ENCODE results near the gene ASPG.
A peak's percentile ranks its signal among the peaks of the same experiment; 100 is the strongest.

ASPG gene

DNA sequence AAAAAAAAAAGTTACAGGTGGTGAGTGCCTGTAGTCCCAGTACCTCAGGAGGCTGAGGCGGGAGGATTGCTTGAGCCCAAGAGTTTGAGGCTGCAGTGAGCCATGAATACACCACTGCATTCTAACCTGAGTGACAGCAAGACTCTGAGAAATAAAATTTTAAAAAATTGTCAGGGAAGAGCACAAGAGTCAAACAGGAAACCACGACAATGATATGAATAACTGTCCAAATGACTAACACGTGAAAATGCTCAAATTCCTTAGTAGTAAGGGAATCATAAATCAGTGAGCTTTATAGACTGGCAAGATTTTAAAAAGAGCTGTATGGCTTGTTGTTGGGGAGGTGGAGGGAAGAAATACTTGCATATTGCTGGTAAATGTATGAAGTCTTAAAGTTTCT is 12.9 kb upstream of the ASPG start:
- TF ChIP-seq, protein P1, sequence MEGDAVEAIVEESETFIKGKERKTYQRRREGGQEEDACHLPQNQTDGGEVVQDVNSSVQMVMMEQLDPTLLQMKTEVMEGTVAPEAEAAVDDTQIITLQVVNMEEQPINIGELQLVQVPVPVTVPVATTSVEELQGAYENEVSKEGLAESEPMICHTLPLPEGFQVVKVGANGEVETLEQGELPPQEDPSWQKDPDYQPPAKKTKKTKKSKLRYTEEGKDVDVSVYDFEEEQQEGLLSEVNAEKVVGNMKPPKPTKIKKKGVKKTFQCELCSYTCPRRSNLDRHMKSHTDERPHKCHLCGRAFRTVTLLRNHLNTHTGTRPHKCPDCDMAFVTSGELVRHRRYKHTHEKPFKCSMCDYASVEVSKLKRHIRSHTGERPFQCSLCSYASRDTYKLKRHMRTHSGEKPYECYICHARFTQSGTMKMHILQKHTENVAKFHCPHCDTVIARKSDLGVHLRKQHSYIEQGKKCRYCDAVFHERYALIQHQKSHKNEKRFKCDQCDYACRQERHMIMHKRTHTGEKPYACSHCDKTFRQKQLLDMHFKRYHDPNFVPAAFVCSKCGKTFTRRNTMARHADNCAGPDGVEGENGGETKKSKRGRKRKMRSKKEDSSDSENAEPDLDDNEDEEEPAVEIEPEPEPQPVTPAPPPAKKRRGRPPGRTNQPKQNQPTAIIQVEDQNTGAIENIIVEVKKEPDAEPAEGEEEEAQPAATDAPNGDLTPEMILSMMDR (IDR thresholded peaks at IDR 0.05; ENCODE audit: extremely low read depth, insufficient read depth, missing control alignments): no peak
- DNase-seq (ENCODE audit: low spot score): no peak
- in situ Hi-C loops (cut with MboI; ENCODE audit: low pct_unique_long_range_greater_than_20kb, low sequenced_read_pairs, unreplicated experiment): no loop called here

DNA sequence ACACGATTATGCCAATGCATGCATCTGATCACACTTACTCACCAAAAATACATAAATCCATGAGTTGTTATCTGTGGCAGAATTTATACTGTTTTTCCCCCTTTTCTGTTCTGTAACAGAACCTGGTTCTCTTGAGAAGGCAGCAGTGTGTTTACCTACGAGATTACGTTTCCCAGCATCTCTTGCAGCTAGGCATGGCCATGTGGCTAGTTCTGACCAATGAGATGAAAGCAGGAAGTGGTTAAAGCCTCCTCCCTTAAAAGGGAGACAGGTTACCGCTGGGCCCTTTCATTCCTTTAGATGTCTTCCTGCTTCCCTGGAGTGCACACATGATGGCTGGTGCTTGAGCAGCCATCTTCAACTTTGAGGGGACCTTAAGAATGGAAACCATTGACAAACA is 11.7 kb upstream of the ASPG start:
- TF ChIP-seq, protein P1 (IDR thresholded peaks at IDR 0.05; ENCODE audit: extremely low read depth, insufficient read depth, missing control alignments): no peak
- DNase-seq (ENCODE audit: low spot score): no peak
- in situ Hi-C loops (cut with MboI; ENCODE audit: low pct_unique_long_range_greater_than_20kb, low sequenced_read_pairs, unreplicated experiment): no loop called here

DNA sequence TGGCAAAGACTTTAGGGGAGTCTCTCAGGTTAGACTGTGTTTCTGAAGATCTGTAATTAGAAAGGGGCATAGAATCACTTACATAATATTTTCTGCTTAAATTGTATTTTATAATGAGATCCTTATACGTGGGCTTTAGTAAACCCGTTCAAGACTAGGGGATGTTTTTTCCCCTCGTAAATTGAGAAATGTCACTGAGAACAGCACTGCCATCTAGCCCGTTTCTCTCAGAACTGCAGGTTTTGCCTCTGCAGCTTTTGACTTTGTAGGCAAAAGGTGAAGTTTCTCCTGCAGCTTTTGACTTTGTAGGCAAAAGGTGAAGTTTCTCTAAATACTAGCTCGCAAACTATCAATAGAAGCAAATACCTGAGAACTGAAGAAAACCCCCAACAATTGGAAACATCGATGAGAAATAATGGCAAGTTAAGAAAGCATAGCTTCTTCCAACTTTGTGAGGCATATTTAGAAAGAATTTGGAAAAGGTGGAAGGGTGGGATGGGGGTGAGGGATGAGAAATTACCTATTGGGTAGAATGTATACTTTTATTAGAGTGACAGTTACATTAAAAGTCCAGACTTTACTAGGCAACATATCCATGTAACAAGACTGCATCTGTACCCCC is 9.9 kb upstream of the ASPG start:
- TF ChIP-seq, protein P1 (IDR thresholded peaks at IDR 0.05; ENCODE audit: extremely low read depth, insufficient read depth, missing control alignments): peak; percentile 35
- in situ Hi-C loops (cut with MboI; ENCODE audit: low pct_unique_long_range_greater_than_20kb, low sequenced_read_pairs, unreplicated experiment): no loop called here
- DNase-seq (ENCODE audit: low spot score): no peak

DNA sequence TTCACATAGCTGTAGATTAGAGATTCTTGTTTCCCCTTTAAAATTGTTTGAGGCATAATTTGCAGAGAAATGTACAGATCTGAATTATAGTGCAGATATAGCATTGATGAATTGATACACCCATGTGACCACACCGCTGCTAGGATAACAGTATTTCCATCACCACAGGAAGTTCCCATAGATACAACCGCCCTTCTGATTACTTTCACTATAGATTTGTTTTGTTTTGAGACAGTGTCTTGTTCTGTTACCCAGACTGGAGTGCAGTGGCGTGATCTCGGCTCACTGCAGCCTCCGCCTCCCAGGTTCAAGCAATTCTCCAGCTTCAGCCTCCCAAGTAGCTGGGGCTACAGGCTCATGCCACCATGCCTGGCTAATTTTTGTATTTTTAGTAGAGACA is 8.8 kb upstream of the ASPG start:
- TF ChIP-seq, protein P1 (IDR thresholded peaks at IDR 0.05; ENCODE audit: extremely low read depth, insufficient read depth, missing control alignments): no peak
- DNase-seq (ENCODE audit: low spot score): no peak
- in situ Hi-C loops (cut with MboI; ENCODE audit: low pct_unique_long_range_greater_than_20kb, low sequenced_read_pairs, unreplicated experiment): no loop called here

DNA sequence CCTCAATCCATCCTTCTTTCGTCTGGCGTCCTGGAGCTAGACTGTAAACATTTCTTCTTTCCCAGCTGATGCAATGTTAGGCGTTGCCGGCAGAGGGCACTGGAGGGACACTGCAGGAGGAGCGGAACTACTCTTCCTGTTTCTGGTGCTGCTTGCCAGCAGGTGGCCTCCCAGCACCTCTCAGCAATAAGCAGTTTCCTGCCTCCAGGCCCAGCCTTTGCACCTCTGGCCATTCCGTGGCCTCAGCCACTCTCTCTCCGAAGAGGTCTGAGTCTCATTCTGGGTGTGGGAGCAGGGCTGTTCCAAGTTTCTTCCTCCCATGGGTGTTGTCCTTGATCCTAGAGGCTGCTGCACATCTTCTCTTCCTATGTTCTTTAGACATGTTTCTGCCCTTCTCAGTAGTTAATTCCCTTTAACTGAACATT is 7.5 kb upstream of the ASPG start:
- in situ Hi-C loops (cut with MboI; ENCODE audit: low pct_unique_long_range_greater_than_20kb, low sequenced_read_pairs, unreplicated experiment): no loop called here
- DNase-seq (ENCODE audit: low spot score): peak; percentile 95
- TF ChIP-seq, protein P1 (IDR thresholded peaks at IDR 0.05; ENCODE audit: extremely low read depth, insufficient read depth, missing control alignments): peak; percentile 100

DNA sequence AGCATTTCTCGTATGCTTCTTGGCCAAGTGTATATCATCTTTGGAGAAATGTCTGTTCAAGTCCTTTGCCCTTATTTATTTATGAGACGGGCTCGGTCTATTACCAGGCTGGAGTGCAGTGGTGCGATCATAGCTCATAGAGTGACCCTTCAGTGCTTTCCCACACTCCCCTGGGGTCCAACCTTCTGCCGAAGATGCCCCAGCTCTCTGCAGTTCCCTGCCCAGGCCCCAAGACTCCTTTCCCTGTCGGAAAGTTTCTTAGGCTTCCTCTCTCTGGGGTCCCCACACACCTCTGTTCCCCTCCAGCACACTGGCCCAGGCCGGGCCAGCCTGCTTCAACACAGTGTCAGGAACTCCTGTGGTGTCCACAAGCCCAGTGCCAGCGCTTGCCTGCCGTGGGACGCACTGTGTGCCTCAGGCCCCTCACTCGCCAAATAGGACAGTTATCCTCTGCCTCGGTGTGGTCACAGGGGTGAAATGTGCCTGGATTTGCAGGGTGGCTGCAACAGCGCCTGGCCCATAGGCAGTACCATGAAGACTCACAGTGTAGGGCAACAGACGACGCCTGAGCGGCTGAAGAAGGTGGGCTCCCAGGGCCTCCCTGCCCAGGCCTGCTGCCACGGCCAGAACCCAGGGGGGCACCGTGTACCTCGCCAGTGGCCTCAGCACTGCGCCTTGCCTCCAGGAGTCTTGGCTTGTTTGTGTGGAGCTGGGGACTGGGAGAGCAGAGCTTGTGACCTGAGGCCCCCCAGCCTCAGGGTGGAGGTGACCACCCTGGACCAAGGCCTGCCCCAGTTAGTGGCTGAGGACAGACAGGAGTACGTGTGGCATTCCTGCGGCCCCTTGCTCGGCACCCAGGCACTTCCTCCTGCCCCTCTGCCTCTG is 4.9 kb upstream of the ASPG start:
- TF ChIP-seq, protein P1 (IDR thresholded peaks at IDR 0.05; ENCODE audit: extremely low read depth, insufficient read depth, missing control alignments): no peak
- no peak for DNase-seq (ENCODE audit: low spot score)
- in situ Hi-C loops (cut with MboI; ENCODE audit: low pct_unique_long_range_greater_than_20kb, low sequenced_read_pairs, unreplicated experiment): no loop called here
